RKO (cell line): ENCODE data around the gene WSB2.

Experiments
- DNase-seq: peaks from one replicate; pipeline ENCODE4 v3.0.0-alpha.2; 2016; ENCODE audit warnings: low spot score

Gene WSB2

GRCh38 chr12:117994551-117995438 lies 66.2 kb downstream of the WSB2 start:
- DNase-seq = no peak

GRCh38 chr12:117986705-117987469 lies 74.1 kb downstream of the WSB2 start:
- DNase-seq = peak; percentile 91

- DNase-seq = no peak
Observed at GRCh38 chr12:117985182-117985581, 75.8 kb downstream of the WSB2 start.
